HCT116 (cell line): Measurements from ENCODE around the gene C9orf152. TPM values are rescaled to one million over a fixed set of nuclear protein-coding genes. Genes with fewer than 3 reads are reported as not detected.
A peak's percentile ranks its signal among the peaks of the same experiment; 100 is the strongest.

ENCODE experiments used
- ATAC-seq: fragments of 200-7000 bp; cut with Tn5 transposase; 2 replicates; pipeline ENCODE4 v1.9.1; 2020; ENCODE audit warnings: mild to moderate bottlenecking, moderate library complexity
- BruUV-seq: library from RNA; stranded (reverse); fragments of 400-500 nt; replicated peaks from 2 replicates; lab custom pipeline; 2021; lab: Mats Ljungman, UMichigan
- CTCF ChIA-PET: fragments of 300-600 bp; sonication (Branson Sonifier 250); formaldehyde crosslinking; loops from one replicate; lab custom pipeline; 2021; ENCODE audit warnings: antibody characterized with exemption; lab: Charles Lee
- POLR2A ChIA-PET: fragments of 300-600, 350-600 bp; sonication (Branson Sonifier 250); formaldehyde crosslinking; loops from one replicate; lab custom pipeline; 2021; ENCODE audit warnings: antibody characterized with exemption; lab: Charles Lee
- RAD21 ChIA-PET, 2 experiments: fragments of 300-600 bp; sonication (Branson Sonifier 250); formaldehyde crosslinking; loops; one replicate each; lab custom pipeline; 2023; ENCODE audit warnings: low total read pairs in 2 of 2; ENCODE audit not compliant: uncharacterized antibody in 2 of 2, unreplicated experiment in 2 of 2, low non-redundant PET in 1 of 2; lab: Charles Lee
- DNase-seq: peaks from one replicate; pipeline ENCODE4 v3.0.0-alpha.2; 2010; ENCODE audit warnings: low read depth, low spot score
- H2AFZ ChIP-seq: fragments of 200-600 bp; shearing (Covaris generic), sonication (generic); 2 replicates; pipeline ENCODE4 v1.6.1; 2017; ENCODE audit warnings: low read depth, mixed run types, mixed read lengths, antibody characterized with exemption, low read length; ENCODE audit not compliant: poor library complexity, severe bottlenecking
- H3K27ac ChIP-seq: 2 replicates; pipeline ENCODE4 v1.5.1; 2012; ENCODE audit warnings: low read depth, low read length
- H3K27me3 ChIP-seq: fragments of 200-600 bp; sonication (generic); 2 replicates; pipeline ENCODE4 v1.6.1; 2016; ENCODE audit warnings: mixed run types, low read length, mixed read lengths; ENCODE audit not compliant: insufficient read depth
- H3K36me3 ChIP-seq, 2 experiments: fragments of 200-500 bp in 1 of 2; fragments of 200-600 bp in 1 of 2; sonication (Bioruptor generic) in 1 of 2; sonication (generic) in 1 of 2; 2 replicates each; pipeline versions ENCODE4 v1.5.1 to v1.6.1; 2014 to 2016; ENCODE audit warnings: low read length in 2 of 2, inconsistent platforms in 1 of 2, mixed read lengths in 1 of 2, mixed run types in 1 of 2; ENCODE audit not compliant: insufficient read depth in 2 of 2, control insufficient read depth in 1 of 2
- H3K4me1 ChIP-seq, 2 experiments: fragments of 200-600 bp in 1 of 2; sonication (generic) in 1 of 2; 2 replicates each; pipeline versions ENCODE4 v1.5.1 to v1.6.1; 2012 to 2017; ENCODE audit warnings: low read length in 2 of 2, inconsistent platforms in 1 of 2, mild to moderate bottlenecking in 1 of 2, mixed read lengths in 1 of 2, mixed run types in 1 of 2, moderate library complexity in 1 of 2; ENCODE audit not compliant: insufficient read depth in 2 of 2, control insufficient read depth in 1 of 2
- H3K4me2 ChIP-seq: fragments of 200-600 bp; sonication (generic); 2 replicates; pipeline ENCODE4 v1.6.1; 2017; ENCODE audit warnings: mixed run types, low read length, mixed read lengths
- H3K4me3 ChIP-seq, 2 experiments: fragments of 200-600 bp in 1 of 2; sonication (generic) in 1 of 2; replicated peaks in 1 of 2; 2 replicates each; pipeline ENCODE4 v1.5.1; 2011 to 2016; ENCODE audit warnings: low read length in 2 of 2, control low read depth in 1 of 2, low read depth in 1 of 2, mild to moderate bottlenecking in 1 of 2, mixed read lengths in 1 of 2, mixed run types in 1 of 2
- H3K79me2 ChIP-seq: fragments of 200-600 bp; sonication (generic); 2 replicates; pipeline ENCODE4 v1.6.1; 2017; ENCODE audit warnings: mild to moderate bottlenecking, mixed run types, low read length, moderate library complexity, mixed read lengths; ENCODE audit not compliant: insufficient read depth
- H3K9ac ChIP-seq: fragments of 200-600 bp; sonication (generic); 2 replicates; pipeline ENCODE4 v1.6.1; 2016; ENCODE audit warnings: low read length, mixed read lengths
- H3K9me2 ChIP-seq: fragments of 200-600 bp; sonication (generic), shearing (Covaris generic); 2 replicates; pipeline ENCODE4 v1.6.1; 2017; ENCODE audit warnings: mixed run types, mild to moderate bottlenecking, moderate library complexity; ENCODE audit not compliant: insufficient read depth
- H3K9me3 ChIP-seq, 2 experiments: fragments of 200-500 bp in 1 of 2; fragments of 200-600 bp in 1 of 2; sonication (Bioruptor generic) in 1 of 2; sonication (generic) in 1 of 2; 2 replicates each; pipeline ENCODE4 v1.6.1; 2014 to 2017; ENCODE audit warnings: low read length in 2 of 2, mixed read lengths in 2 of 2, inconsistent platforms in 1 of 2, low read depth in 1 of 2, mild to moderate bottlenecking in 1 of 2, mixed run types in 1 of 2, moderate library complexity in 1 of 2; ENCODE audit not compliant: control insufficient read depth in 1 of 2, insufficient read depth in 1 of 2
- H4K20me1 ChIP-seq: fragments of 200-600 bp; sonication (generic), shearing (Covaris generic); 2 replicates; pipeline ENCODE4 v1.6.1; 2017; ENCODE audit warnings: mixed run types, mild to moderate bottlenecking, moderate library complexity; ENCODE audit not compliant: insufficient read depth
- CBX3 ChIP-seq: IDR thresholded peaks from 2 replicates; pipeline ENCODE4 v1.6.1; 2012; ENCODE audit warnings: low read depth
- CEBPB ChIP-seq: IDR thresholded peaks from 2 replicates; pipeline ENCODE4 v1.6.1; 2012; ENCODE audit warnings: low read depth
- CTCF ChIP-seq, 3 experiments: fragments of 200-600 bp in 1 of 3; sonication (generic) in 1 of 3; IDR thresholded peaks in 2 of 3; conservative IDR thresholded peaks in 1 of 3; 2 replicates each; pipeline ENCODE4 v1.5.1; 2012 to 2017; ENCODE audit warnings: low read depth in 2 of 3, low read length in 2 of 3, antibody characterized with exemption in 1 of 3, borderline replicate concordance in 1 of 3, control low read depth in 1 of 3, mild to moderate bottlenecking in 1 of 3, mixed read lengths in 1 of 3, mixed run types in 1 of 3, moderate library complexity in 1 of 3; ENCODE audit not compliant: insufficient read depth in 1 of 3
- EZH2 ChIP-seq: fragments of 200-600 bp; sonication (generic); IDR thresholded peaks from 2 replicates; pipeline ENCODE4 v1.6.1; 2017; ENCODE audit warnings: antibody characterized with exemption, mixed run types
- MAX ChIP-seq: IDR thresholded peaks from 2 replicates; pipeline ENCODE4 v1.6.1; 2012
- POLR2A ChIP-seq: IDR thresholded peaks from 2 replicates; pipeline ENCODE4 v1.7.0; 2011; ENCODE audit warnings: borderline replicate concordance; ENCODE audit not compliant: insufficient read depth, insufficient read length; ENCODE audit errors: extremely low read depth
- POLR2AphosphoS5 ChIP-seq: IDR thresholded peaks from 2 replicates; pipeline ENCODE4 v1.6.1; 2011; ENCODE audit warnings: mild to moderate bottlenecking, low read depth, low read length, moderate library complexity
- RAD21 ChIP-seq: IDR thresholded peaks from 2 replicates; pipeline ENCODE4 v1.6.1; 2012; ENCODE audit warnings: low read depth, mild to moderate bottlenecking
- ZBTB33 ChIP-seq: IDR thresholded peaks from 2 replicates; pipeline ENCODE4 v1.6.1; 2011; ENCODE audit warnings: mild to moderate bottlenecking, low read length, moderate library complexity; ENCODE audit not compliant: insufficient replicate concordance; ENCODE audit errors: extremely low read depth
- ZNF274 ChIP-seq: fragments of 200-500 bp; sonication (Bioruptor generic); IDR thresholded peaks from 2 replicates; pipeline ENCODE4 v1.6.1; 2014; ENCODE audit warnings: mild to moderate bottlenecking, low read depth, low read length, inconsistent platforms
- intact Hi-C: fragments of 100-400 bp; cut with micrococcal nuclease; formaldehyde crosslinking; loops from 2 replicates; pipeline ENCODE4 v1.10.0; 2022
- total RNA-seq: library from RNA; stranded (reverse); gene quantifications from one replicate; pipeline ENCODE4 v1.2.1, GENCODE V29; 2021; ENCODE audit not compliant: unreplicated experiment

The C9orf152 gene
- total RNA-seq, 1 experiment from 2014 or later = not detected

- H3K27ac ChIP-seq = no peak overlapping the region
- H3K4me3 ChIP-seq = no peak overlapping the region
- H3K4me2 ChIP-seq = no peak overlapping the region
- ChIA-PET POLR2A (interaction anchor here (0.7 to 1.0 kb wide), 2 partner anchors 45 to 439 kb away, joined by 3 to 4 read pairs; no protein-coding TSS in a partner anchor), CTCF (interaction anchor here (1.0 to 2.6 kb wide), 14 partner anchors 10 to 440 kb away, joined by 3 to 34 read pairs (median 6); no protein-coding TSS in a partner anchor), RAD21 (interaction anchor here (0.6 to 1.8 kb wide), 5 partner anchors 10 to 440 kb away, joined by 3 to 10 read pairs (median 5); no protein-coding TSS in a partner anchor)
- ATAC-seq = peak; percentile 89
- TF ChIP-seq POLR2AphosphoS5 = no peak
- no peak for TF ChIP-seq EZH2
- no peak for TF ChIP-seq CBX3
- TF ChIP-seq ZBTB33 = no peak
- no peak for TF ChIP-seq ZNF274
- peak; percentile 74 to 84 (median 81) for TF ChIP-seq CTCF (IDR thresholded peaks at IDR 0.05 in 2 of 3, conservative IDR thresholded peaks at IDR 0.05 in 1 of 3; ENCODE audit: borderline replicate concordance in 1 of 3, insufficient read depth in 1 of 3, low read depth in 2 of 3, low read length in 2 of 3)
- TF ChIP-seq CEBPB = no peak
- no peak for TF ChIP-seq MAX
- peak; percentile 94 for TF ChIP-seq RAD21
- TF ChIP-seq POLR2A = no peak
- no peaks in the 10 kb centered on the region for H4K20me1 ChIP-seq
- H3K27me3 ChIP-seq = no peaks in the 10 kb centered on the region
- H3K9me3 ChIP-seq = no peaks in the 10 kb centered on the region
- no peaks in the 10 kb centered on the region for H3K79me2 ChIP-seq
- no TSS peak for BruUV-seq
- H3K4me1 ChIP-seq = peaks cover 0 to 26% of the 10 kb centered on the region in 2 experiments; a peak in 2 of 4 replicates
- peak; percentile 68 for DNase-seq
- H3K9me2 ChIP-seq = no peaks in the 10 kb centered on the region
- H2AFZ ChIP-seq = peak overlapping the region; percentile 11
- intact Hi-C loops = loop anchor here (1.0 to 10.0 kb wide), 4 partner anchors 34 to 1121 kb away; no protein-coding TSS in a partner anchor
- no peaks in the 10 kb centered on the region for H3K36me3 ChIP-seq
- no peak overlapping the region for H3K9ac ChIP-seq
Measured at GRCh38 chr9:110183208-110184145, 24.5 kb downstream of the C9orf152 start.
